OCI-LY3 (cell line): ENCODE results near the gene USP17L10.
"Not testable (repeated sequence)": the region's sequence is repeated elsewhere in the genome, so short reads cannot be mapped to it uniquely, and the experiment has no call there.

Experiments used
- H2AFZ ChIP-seq: fragments of 200-600, 300-600 bp; shearing (Covaris generic); 2 replicates; pipeline ENCODE4 v1.6.0; 2014; ENCODE audit warnings: antibody characterized with exemption, low read depth, low read length
- H3K27ac ChIP-seq: fragments of 200-600, 300-600 bp; sonication (generic); 2 replicates; pipeline ENCODE4 v1.5.1; 2014; ENCODE audit warnings: mild to moderate bottlenecking, low read length, moderate library complexity, mixed read lengths
- H3K27me3 ChIP-seq: fragments of 200-600, 300-600 bp; sonication (generic); 2 replicates; pipeline ENCODE4 v1.6.1; 2014; ENCODE audit warnings: low read depth, low read length, mixed read lengths
- H3K36me3 ChIP-seq: fragments of 200-600, 300-600 bp; sonication (generic); replicated peaks from 2 replicates; pipeline ENCODE3; 2014; ENCODE audit warnings: low read depth, low read length, mixed read lengths
- H3K4me1 ChIP-seq: fragments of 300-600, 200-600 bp; sonication (generic); 2 replicates; pipeline ENCODE4 v1.6.1; 2014; ENCODE audit warnings: low read length, mixed read lengths
- H3K4me2 ChIP-seq: fragments of 200-600, 300-600 bp; sonication (generic); 2 replicates; pipeline ENCODE4 v1.6.1; 2014; ENCODE audit warnings: low read length, mixed read lengths
- H3K4me3 ChIP-seq: fragments of 300-600, 200-600 bp; sonication (generic); 2 replicates; pipeline ENCODE4 v1.5.1; 2014; ENCODE audit warnings: antibody characterized with exemption, mild to moderate bottlenecking, low read length, moderate library complexity
- H3K79me2 ChIP-seq: fragments of 300-600, 200-600 bp; shearing (Covaris generic); 2 replicates; pipeline ENCODE4 v1.6.1; 2014; ENCODE audit warnings: mild to moderate bottlenecking, low read length, mixed read lengths
- H3K9ac ChIP-seq: fragments of 300-600, 200-600 bp; shearing (Covaris generic); 2 replicates; pipeline ENCODE4 v1.6.0; 2014; ENCODE audit warnings: mild to moderate bottlenecking, low read length, moderate library complexity
- H3K9me3 ChIP-seq: fragments of 200-600, 300-600 bp; shearing (Covaris generic); 2 replicates; pipeline ENCODE4 v1.6.1; 2014; ENCODE audit warnings: low read length, mixed read lengths; ENCODE audit not compliant: insufficient read depth
- H4K20me1 ChIP-seq: fragments of 200-600, 300-600 bp; sonication (generic); 2 replicates; pipeline ENCODE4 v1.6.1; 2016; ENCODE audit warnings: low read length, mixed read lengths; ENCODE audit not compliant: insufficient read depth

USP17L10 gene

DNA sequence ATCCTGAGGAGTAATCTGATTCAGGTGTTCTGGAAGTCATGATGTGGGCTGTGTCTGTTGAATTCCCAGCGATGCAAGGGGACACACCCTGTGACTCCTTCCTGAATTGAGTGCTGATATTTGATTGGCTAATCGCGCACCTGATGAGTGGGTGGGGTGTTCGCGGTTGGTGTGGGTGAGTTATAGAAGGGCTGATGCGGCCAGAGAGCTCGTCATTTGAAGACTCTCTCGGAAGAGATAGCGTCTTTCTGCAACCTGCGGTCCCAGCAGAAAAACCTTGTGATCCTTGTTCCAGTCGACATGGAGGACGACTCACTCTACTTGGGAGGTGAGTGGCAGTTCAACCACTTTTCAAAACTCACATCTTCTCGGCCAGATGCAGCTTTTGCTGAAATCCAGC, at the start of gene USP17L10:
Gene USP17L10 (plus strand): TSS at position 301 of the 400 bp plus-strand sequence. CDS start 0 bp downstream, at position 301.
- H4K20me1 ChIP-seq, H3K9me3 ChIP-seq, H2AFZ ChIP-seq, H3K4me2 ChIP-seq, H3K4me3 ChIP-seq, H3K9ac ChIP-seq, H3K4me1 ChIP-seq, H3K36me3 ChIP-seq, H3K27ac ChIP-seq, H3K27me3 ChIP-seq, H3K79me2 ChIP-seq: not testable (repeated sequence)

- H3K27ac ChIP-seq, H2AFZ ChIP-seq, H3K79me2 ChIP-seq, H3K9ac ChIP-seq, H3K4me3 ChIP-seq, H4K20me1 ChIP-seq, H3K4me1 ChIP-seq, H3K4me2 ChIP-seq, H3K27me3 ChIP-seq, H3K9me3 ChIP-seq, H3K36me3 ChIP-seq: not testable (repeated sequence)
Measured at GRCh38 chr4:9165990-9166389, 44.5 kb upstream of the USP17L10 start.

GRCh38 chr4:9169791-9170459, 40.5 kb upstream of the USP17L10 start, which contains the start of gene FAM90A26:
Gene FAM90A26 (plus strand): TSS chr4:9170409. CDS start chr4:9173173, 2,764 bp downstream.
- not testable (repeated sequence) for H3K79me2 ChIP-seq, H3K9ac ChIP-seq, H3K4me3 ChIP-seq, H3K36me3 ChIP-seq, H3K27me3 ChIP-seq, H3K4me2 ChIP-seq, H3K9me3 ChIP-seq, H2AFZ ChIP-seq, H4K20me1 ChIP-seq, H3K27ac ChIP-seq, H3K4me1 ChIP-seq

DNA sequence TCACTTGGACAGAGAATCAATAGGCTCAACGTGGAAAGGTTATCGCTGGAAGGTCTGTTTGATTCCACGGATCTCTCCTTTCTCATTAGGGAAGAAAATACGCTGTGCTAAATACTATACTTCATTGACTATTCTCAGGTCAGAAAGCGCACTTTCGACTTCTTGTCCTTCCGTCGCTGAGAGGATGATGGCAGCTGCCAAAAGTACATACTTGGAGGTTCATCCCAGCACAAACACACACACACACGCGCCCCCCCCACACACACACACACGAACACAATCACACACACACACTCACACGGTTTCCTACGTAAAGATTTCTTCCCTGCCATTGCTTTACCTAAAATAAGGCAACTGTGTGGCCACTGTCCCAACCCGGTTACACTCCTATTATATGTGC, 4.2 kb downstream of the USP17L10 start:
- not testable (repeated sequence) for H3K9ac ChIP-seq

GRCh38 chr4:9215105-9215504, 4.6 kb downstream of the USP17L10 start, which contains the start of gene USP17L11:
Gene USP17L11 (plus strand): TSS chr4:9215405. CDS start chr4:9215405, 0 bp downstream.
- not testable (repeated sequence) for H3K4me2 ChIP-seq, H3K4me1 ChIP-seq, H3K4me3 ChIP-seq, H3K9me3 ChIP-seq, H3K27me3 ChIP-seq, H3K36me3 ChIP-seq, H3K79me2 ChIP-seq, H4K20me1 ChIP-seq, H3K27ac ChIP-seq, H2AFZ ChIP-seq, H3K9ac ChIP-seq

More for the DNA sequence above, 4.2 kb downstream of the USP17L10 start:
- not testable (repeated sequence) for H3K36me3 ChIP-seq, H3K4me2 ChIP-seq, H3K27me3 ChIP-seq, H3K79me2 ChIP-seq, H2AFZ ChIP-seq, H3K4me3 ChIP-seq, H3K9me3 ChIP-seq, H3K27ac ChIP-seq, H4K20me1 ChIP-seq, H3K4me1 ChIP-seq

GRCh38 chr4:9219852-9220251, 9.4 kb downstream of the USP17L10 start, which contains the start of gene USP17L12:
Gene USP17L12 (plus strand): TSS chr4:9220152. CDS start chr4:9220152, 0 bp downstream.
- H3K9me3 ChIP-seq, H3K4me1 ChIP-seq, H3K27ac ChIP-seq, H3K4me2 ChIP-seq, H2AFZ ChIP-seq, H4K20me1 ChIP-seq, H3K79me2 ChIP-seq, H3K9ac ChIP-seq, H3K4me3 ChIP-seq, H3K27me3 ChIP-seq, H3K36me3 ChIP-seq: not testable (repeated sequence)

DNA sequence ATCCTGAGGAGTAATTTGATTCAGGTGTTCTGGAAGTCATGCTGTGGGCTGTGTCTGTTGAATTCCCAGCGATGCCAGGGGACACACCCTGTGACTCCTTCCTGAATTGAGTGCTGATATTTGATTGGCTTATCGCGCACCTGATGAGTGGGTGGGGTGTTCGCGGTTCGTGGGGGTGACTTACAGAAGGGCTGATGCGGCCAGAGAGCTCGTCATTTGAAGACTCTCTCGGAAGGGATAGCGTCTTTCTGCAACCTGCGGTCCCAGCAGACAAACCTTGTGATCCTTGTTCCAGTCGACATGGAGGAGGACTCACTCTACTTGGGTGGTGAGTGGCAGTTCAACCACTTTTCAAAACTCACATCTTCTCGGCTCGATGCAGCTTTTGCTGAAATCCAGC, 14.1 kb downstream of the USP17L10 start, which contains the start of gene USP17L13:
Gene USP17L13 (plus strand): TSS at position 301 of the 400 bp plus-strand sequence. CDS start 0 bp downstream, at position 301.
- H3K4me1 ChIP-seq, H3K36me3 ChIP-seq, H3K27ac ChIP-seq, H3K9me3 ChIP-seq, H2AFZ ChIP-seq, H3K27me3 ChIP-seq, H3K4me3 ChIP-seq, H3K9ac ChIP-seq, H4K20me1 ChIP-seq, H3K79me2 ChIP-seq, H3K4me2 ChIP-seq: not testable (repeated sequence)

- H3K9ac ChIP-seq, H2AFZ ChIP-seq, H3K9me3 ChIP-seq, H3K27me3 ChIP-seq, H3K79me2 ChIP-seq, H4K20me1 ChIP-seq, H3K4me2 ChIP-seq, H3K36me3 ChIP-seq, H3K4me1 ChIP-seq, H3K27ac ChIP-seq, H3K4me3 ChIP-seq: not testable (repeated sequence)
Measured at GRCh38 chr4:9230249-9230648, 19.8 kb downstream of the USP17L10 start.

GRCh38 chr4:9234085-9234484, 23.6 kb downstream of the USP17L10 start, which contains the start of gene USP17L15:
Gene USP17L15 (plus strand): TSS chr4:9234385. CDS start chr4:9234385, 0 bp downstream.
- not testable (repeated sequence) for H3K27me3 ChIP-seq, H3K9ac ChIP-seq, H3K9me3 ChIP-seq, H3K79me2 ChIP-seq, H3K4me3 ChIP-seq, H3K27ac ChIP-seq, H3K4me1 ChIP-seq, H3K36me3 ChIP-seq, H4K20me1 ChIP-seq, H3K4me2 ChIP-seq, H2AFZ ChIP-seq
